HepG2 (cell line): ENCODE measurements around the gene MAP3K20. TPM values are rescaled to one million over a fixed set of nuclear protein-coding genes. Genes with fewer than 3 reads are reported as not detected.

ENCODE experiments used
- AHDC1 ChIP-seq: sonication (generic); formaldehyde crosslinking; IDR thresholded peaks from 2 replicates; pipeline ENCODE4 v1.5.1; 2020; ENCODE audit warnings: mild to moderate bottlenecking, missing genetic modification reagents, borderline replicate concordance
- ARNT2 ChIP-seq: sonication (generic); formaldehyde crosslinking; IDR thresholded peaks from 2 replicates; pipeline ENCODE4 v1.8.0; 2022; ENCODE audit warnings: mild to moderate bottlenecking, low read depth, missing genetic modification reagents, moderate library complexity
- GABPA ChIP-seq, 2 experiments: IDR thresholded peaks; 2 replicates each; pipeline ENCODE4 v1.6.1; 2011 to 2016; ENCODE audit warnings: low read depth in 2 of 2, low read length in 1 of 2, missing biosample characterization in 1 of 2, missing genetic modification characterization in 1 of 2
- GATAD1 ChIP-seq: IDR thresholded peaks from 2 replicates; pipeline ENCODE4 v1.6.1; 2016; ENCODE audit warnings: missing genetic modification reagents, missing compliant biosample characterization
- GATAD2A ChIP-seq: IDR thresholded peaks from 2 replicates; pipeline ENCODE4 v1.6.1; 2016
- HHEX ChIP-seq: IDR thresholded peaks from 2 replicates; pipeline ENCODE4 v1.6.1; 2016; ENCODE audit warnings: control low read depth
- MIXL1 ChIP-seq: IDR thresholded peaks from 2 replicates; pipeline ENCODE4 v1.6.1; 2016
- NFYB ChIP-seq: sonication (generic); formaldehyde crosslinking; IDR thresholded peaks from 2 replicates; pipeline ENCODE4 v1.4.0; 2020; ENCODE audit warnings: missing genetic modification reagents
- POLR2A ChIP-seq, 2 experiments: IDR thresholded peaks; 2 replicates each; pipeline ENCODE4 v1.6.1; 2011; ENCODE audit warnings: low read depth in 2 of 2, low read length in 2 of 2, mild to moderate bottlenecking in 1 of 2, moderate library complexity in 1 of 2; ENCODE audit not compliant: insufficient read depth in 1 of 2
- SNRNP70 ChIP-seq: fragments of 200-400 bp; formaldehyde crosslinking; IDR thresholded peaks from 2 replicates; pipeline ENCODE4 v1.6.1; 2017; ENCODE audit warnings: mild to moderate bottlenecking, low read depth, low read length, moderate library complexity
- TARDBP ChIP-seq: sonication (generic); formaldehyde crosslinking; IDR thresholded peaks from 2 replicates; pipeline ENCODE4 v1.8.0; 2022; ENCODE audit warnings: mild to moderate bottlenecking, missing genetic modification reagents
- ZFAT ChIP-seq: sonication (generic); formaldehyde crosslinking; conservative IDR thresholded peaks from 2 replicates; pipeline ENCODE4 v1.8.1; 2023; ENCODE audit warnings: missing genetic modification reagents, inconsistent platforms
- ZHX2 ChIP-seq, 2 experiments: sonication (generic) in 1 of 2; formaldehyde crosslinking in 1 of 2; IDR thresholded peaks; 2 replicates each; pipeline versions ENCODE4 v1.6.1 to v1.9.0; 2014 to 2022; ENCODE audit warnings: antibody characterized with exemption in 1 of 2, borderline replicate concordance in 1 of 2, inconsistent platforms in 1 of 2, low read depth in 1 of 2, missing genetic modification reagents in 1 of 2
- ZKSCAN5 ChIP-seq: sonication (generic); formaldehyde crosslinking; IDR thresholded peaks from 2 replicates; pipeline ENCODE4 v1.5.1; 2020; ENCODE audit warnings: mild to moderate bottlenecking, missing genetic modification reagents
- ZMYM4 ChIP-seq: sonication (generic); formaldehyde crosslinking; IDR thresholded peaks from 2 replicates; pipeline ENCODE4 v1.8.1; 2023; ENCODE audit warnings: mild to moderate bottlenecking, missing genetic modification reagents
- ZNF512 ChIP-seq: sonication (generic); formaldehyde crosslinking; IDR thresholded peaks from 2 replicates; pipeline ENCODE4 v1.4.0; 2020; ENCODE audit warnings: mild to moderate bottlenecking, missing genetic modification reagents
- ZNF678 ChIP-seq: sonication (generic); formaldehyde crosslinking; IDR thresholded peaks from 2 replicates; pipeline ENCODE4 v1.4.0; 2020; ENCODE audit warnings: mild to moderate bottlenecking, missing genetic modification reagents
- polyA plus RNA-seq, 8 experiments: library from polyadenylated mRNA; depleted of rRNA in 3 of 8; stranded (reverse) in 7 of 8; unstranded in 1 of 8; fragments of >200 nt; fragmentation: Illumina TruSeq in 4 of 8; extraction: Trizol in 4 of 8; gene quantifications; 2 replicates each; pipeline versions ENCODE4 v1.2.1 to v1.2.3, GENCODE V29; 2011 to 2016; ENCODE audit warnings: low read depth in 4 of 8, missing spikeins in 1 of 8, mixed read lengths in 1 of 8; ENCODE audit not compliant: insufficient read depth in 1 of 8
- total RNA-seq, 5 experiments: library from RNA; depleted of rRNA; stranded (reverse); fragments of >200 nt; fragmentation: Illumina TruSeq; extraction: Trizol; gene quantifications; 2 replicates each; pipeline ENCODE4 v1.2.3, GENCODE V29; 2016; ENCODE audit warnings: low read depth in 1 of 5

Gene MAP3K20
- total and polyA plus RNA-seq, 2 of the 13 experiments (the other 11 are each of a cell fraction or from before 2014, with no cell fraction given) = 5.2 to 13.5 TPM

- TF ChIP-seq ZKSCAN5 (CRISPR knock-in tag) (no peak), ZFAT (CRISPR knock-in tag) (0 out of 2 replicates have a peak, but pooled peaks have one; percentile 48), GATAD1 (CRISPR knock-in tag) (no peak), GABPA (IDR thresholded peaks at IDR 0.05; ENCODE audit: low read depth, low read length) (no peak), GABPA (CRISPR knock-in tag; IDR thresholded peaks at IDR 0.05; ENCODE audit: low read depth) (no peak; the same call in 1 of the 2 replicates), HHEX (CRISPR knock-in tag) (no peak), ARNT2 (CRISPR knock-in tag) (no peak), GATAD2A (CRISPR knock-in tag) (peak; percentile 79), SNRNP70 (no peak), MIXL1 (peak; percentile 72; the same call in 1 of the 2 replicates), ZNF678 (CRISPR knock-in tag) (no peak), ZNF512 (CRISPR knock-in tag) (no peak), TARDBP (CRISPR knock-in tag) (0 out of 2 replicates have a peak, but pooled peaks have one; percentile 45), ZHX2 (IDR thresholded peaks at IDR 0.05; ENCODE audit: low read depth) (no peak), ZHX2 (CRISPR knock-in tag; IDR thresholded peaks at IDR 0.05; ENCODE audit: borderline replicate concordance) (no peak), ZMYM4 (CRISPR knock-in tag) (no peak), AHDC1 (peak; percentile 42; the same call in 1 of the 2 replicates), POLR2A (IDR thresholded peaks at IDR 0.05; ENCODE audit: insufficient read depth in 1 of 2, low read depth in 2 of 2, low read length in 2 of 2) (peak in 1 of 2 experiments; percentile 27; a peak in 1 of 4 replicates), NFYB (CRISPR knock-in tag) (no peak)
Observed at GRCh38 chr2:173048897-173049661, 26.6 kb upstream of the MAP3K20 start (continued).
